ENCODE data around the gene HES7.

GRCh38 chr17:8080799-8081219 lies 43.1 kb downstream of the HES7 start:
- TF ChIP-seq, protein P1, sequence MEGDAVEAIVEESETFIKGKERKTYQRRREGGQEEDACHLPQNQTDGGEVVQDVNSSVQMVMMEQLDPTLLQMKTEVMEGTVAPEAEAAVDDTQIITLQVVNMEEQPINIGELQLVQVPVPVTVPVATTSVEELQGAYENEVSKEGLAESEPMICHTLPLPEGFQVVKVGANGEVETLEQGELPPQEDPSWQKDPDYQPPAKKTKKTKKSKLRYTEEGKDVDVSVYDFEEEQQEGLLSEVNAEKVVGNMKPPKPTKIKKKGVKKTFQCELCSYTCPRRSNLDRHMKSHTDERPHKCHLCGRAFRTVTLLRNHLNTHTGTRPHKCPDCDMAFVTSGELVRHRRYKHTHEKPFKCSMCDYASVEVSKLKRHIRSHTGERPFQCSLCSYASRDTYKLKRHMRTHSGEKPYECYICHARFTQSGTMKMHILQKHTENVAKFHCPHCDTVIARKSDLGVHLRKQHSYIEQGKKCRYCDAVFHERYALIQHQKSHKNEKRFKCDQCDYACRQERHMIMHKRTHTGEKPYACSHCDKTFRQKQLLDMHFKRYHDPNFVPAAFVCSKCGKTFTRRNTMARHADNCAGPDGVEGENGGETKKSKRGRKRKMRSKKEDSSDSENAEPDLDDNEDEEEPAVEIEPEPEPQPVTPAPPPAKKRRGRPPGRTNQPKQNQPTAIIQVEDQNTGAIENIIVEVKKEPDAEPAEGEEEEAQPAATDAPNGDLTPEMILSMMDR (IDR thresholded peaks at IDR 0.05) = no peak
- TF ChIP-seq ZFX (IDR thresholded peaks at IDR 0.05; ENCODE audit: borderline replicate concordance) = no peak

Data from 22Rv1 (cell line).